Suppressor macrophage treated with lipopolysaccharide for 4 hours (primary cell): ENCODE results near the gene GPC6.

Experiments used
- DNase-seq: peaks from one replicate; pipeline ENCODE4 v3.0.0-alpha.2; 2020

The GPC6 gene

DNA sequence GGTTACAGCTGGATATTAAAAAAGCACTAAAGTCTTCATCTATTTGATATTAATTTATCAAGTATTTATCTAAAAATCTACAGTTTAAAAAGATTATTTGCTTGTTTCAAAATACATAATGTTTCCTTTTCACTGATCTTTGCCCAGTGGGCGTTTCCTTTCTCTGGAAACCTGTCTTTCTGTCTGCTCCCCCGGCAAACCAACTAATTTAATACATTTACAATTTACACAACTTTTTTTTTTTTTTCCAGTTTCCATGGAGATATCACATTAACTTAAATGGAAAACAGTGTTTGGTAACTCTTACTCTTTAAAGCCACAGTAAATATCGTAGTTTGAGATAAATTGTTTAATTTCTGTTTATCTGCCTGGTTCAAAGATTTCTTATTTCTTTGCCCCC is 5.3 kb downstream of the GPC6 start:
- DNase-seq = no peak

DNA sequence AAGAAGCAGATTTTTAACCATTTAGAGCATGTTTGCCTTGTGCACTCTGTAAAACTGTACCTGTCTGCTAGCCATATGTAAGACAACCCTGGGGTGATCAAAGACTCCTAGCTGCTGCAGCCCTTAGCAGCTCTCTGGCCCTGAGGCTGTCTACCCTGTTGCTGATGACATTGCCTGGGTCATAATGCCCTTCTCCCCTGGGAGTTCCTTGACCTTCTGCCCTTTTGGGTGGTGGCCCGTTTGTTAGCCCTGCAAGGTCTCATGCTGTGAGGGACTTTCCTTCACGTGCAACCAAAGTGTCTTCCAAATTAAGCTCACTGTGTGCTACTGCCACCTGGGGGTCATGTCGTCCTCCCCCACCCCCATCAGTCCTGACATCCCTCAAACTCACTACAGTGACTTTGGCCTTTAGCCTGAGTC is 7.4 kb downstream of the GPC6 start:
- DNase-seq = no peak

DNA sequence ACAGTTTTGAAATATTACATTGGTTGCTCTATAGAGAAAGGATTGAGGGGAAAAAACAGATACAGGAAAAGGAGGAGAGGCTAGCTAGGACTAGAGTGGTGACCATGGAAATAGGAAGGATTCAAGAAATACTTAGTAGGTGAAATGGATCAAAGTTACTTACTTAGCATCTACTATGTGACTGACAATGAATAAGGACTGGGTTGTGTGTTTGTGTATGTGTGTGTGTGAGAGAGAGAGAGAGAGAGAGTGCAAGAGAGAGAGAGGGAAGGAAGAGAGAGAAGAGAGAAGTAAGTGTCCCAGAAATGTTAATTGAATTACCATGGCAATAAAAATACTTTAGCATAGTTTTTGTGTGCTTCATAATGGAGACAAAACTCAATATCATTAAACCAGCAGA is 7.9 kb downstream of the GPC6 start:
- DNase-seq = no peak

DNA sequence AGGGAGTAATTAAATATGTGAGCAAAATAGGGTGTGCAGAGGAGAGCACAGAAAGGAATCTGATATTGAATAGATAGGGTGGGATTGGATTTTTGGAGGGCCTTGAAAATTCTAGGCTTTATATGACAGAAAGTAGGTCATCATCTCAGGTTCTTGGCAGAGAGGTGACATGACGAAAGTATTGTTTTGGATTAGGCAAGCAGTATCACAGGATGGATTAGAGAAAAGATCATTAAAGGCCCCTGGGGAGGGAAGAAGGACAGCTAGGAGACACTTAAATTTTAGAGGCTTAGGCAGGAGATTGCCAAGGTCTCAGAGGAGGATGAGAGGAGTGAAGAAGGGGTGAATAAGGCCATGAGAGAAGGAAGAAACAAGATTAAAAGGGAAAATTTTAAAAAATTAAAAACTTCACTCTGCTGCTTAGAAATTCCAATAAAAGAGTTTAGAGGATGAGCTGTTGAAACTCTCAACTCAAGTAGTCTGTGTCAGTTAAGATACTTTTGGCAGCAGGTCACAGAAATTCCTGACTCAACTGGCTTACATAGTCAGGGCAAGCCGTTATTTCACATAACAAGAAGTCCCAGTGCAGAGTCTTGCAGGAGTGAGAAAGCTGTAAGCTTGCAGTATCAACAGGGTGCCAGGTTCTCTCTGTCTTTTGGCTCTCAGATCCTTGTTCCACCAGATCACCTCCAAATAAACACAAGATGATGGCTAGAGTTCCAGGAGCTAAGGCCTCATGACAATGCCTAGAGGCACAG is 8.8 kb downstream of the GPC6 start:
- no peak for DNase-seq

DNA sequence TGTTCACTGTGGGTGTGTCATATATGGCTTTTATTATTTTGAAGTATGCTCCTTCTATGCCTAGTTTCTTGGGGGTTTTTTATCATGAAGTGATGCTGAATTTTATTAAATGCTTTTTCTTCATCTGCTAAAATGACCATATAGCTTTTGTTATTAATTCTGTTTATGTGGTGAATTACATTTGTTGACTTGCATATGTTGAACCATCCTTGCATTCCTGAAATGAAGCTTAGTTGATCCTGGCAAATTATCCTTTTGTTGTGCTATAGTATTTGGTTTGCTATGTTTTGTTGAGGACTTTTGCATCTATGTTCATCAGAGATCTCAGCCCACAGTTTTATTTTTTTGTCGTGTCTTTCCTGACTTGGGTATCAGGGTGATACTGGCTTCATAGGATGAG is 12.1 kb downstream of the GPC6 start:
- DNase-seq = no peak

DNA sequence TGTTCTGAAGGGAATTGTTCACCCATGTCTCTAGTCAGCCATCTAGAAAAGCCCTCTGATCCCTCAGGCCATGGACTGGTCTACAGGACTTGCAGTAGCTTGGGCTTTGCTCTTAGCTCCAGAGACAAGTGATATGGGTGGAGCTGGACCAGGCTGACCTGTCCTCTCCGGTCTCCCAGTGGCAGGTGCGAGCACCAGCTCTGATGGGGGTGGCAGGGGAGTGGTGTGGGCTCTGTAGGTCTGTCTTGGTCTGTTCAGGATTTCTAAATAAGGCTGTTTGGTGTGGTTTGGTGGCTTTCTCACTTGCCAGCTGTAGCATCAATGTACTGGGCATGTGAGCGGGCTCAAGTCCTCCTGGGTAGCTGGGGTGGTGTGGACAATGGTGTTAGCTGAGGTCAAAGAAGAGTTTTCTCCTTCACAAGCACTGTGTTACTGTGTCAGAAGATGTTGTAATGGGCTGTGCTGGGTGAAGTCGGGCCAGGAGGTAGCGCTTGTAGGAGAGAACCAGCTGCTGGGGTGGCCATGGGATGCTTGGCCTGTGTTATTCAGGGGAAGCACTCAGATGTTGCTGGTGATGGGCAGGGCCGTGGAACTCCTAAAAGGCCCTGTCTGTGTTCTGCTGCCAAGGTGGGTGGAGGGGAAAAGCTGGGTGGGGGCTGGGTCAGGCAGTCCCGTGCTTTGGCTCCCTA is 16.9 kb downstream of the GPC6 start:
- no peak for DNase-seq

DNA sequence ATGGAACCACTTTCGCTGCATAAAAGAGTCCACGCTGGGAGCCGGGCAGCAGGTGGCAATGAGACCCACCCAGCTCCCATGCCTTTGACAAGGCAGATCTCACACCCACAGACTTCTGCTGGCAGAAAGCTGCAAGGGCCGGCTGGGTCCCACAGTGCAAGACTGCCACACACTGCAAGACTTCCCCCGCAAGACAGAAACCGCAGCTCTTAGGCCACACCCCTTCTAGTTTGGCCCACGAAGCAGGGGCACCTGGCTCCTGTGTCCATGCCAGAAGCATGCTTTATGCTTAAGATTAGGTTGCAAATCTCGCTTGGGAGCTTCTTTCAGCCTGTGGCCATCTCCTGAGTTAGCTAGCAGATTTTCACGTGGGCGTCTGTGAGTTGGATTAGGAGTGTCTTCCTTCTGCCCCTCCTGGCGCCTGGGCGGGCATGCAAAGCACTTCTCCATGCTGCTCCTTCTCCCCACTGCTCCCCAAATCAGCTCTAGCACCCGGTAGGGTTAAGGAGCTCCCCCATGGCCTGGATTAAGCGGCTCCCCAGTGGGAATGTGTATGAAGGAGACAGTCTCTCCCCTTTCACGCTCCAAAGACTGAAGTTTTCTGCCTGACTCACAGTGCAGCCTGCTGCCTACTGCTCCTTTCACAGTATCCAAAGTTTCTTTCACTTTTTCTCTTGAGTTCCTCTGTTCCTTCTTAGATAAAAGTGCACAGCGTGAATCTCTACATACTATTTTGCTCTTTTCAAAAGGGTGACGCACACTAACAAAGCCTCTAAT is 17.7 kb downstream of the GPC6 start:
- DNase-seq = no peak

DNA sequence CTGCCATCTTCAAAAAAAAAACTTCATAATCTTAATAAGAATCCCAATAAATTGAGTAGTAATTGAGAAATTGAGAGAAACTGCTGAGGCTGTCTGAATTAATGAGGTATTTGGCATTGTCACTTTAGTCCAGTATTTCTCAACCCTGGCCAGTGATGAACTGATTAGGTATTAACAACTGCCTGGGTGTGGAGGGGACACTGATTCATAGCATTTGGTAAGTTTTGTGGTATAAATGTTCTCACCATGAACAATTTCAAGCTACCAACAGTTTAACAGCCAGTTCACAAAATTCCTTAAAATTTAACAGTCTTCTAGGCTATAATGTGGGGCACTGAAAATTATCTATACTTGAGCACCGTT is 18.3 kb downstream of the GPC6 start:
- no peak for DNase-seq

DNA sequence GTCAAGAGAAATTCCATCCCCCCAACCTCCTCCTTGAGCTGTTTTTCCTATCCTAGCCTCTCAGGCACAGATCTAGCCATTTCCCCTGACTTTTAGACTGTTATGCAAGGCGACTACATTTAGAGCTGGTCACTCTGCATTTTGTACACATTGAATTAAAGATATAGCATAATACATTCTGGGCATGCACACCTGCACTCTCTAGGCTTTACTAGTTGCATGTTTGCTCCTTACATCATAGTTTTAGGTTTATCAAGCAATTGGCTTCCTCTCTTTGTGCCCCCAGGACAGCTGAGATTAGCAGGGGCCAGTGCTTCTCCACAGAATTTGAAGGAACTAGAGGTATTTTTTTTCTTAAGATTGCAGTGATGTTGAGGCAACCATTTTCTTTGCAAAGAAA is 19.5 kb downstream of the GPC6 start:
- DNase-seq = no peak

DNA sequence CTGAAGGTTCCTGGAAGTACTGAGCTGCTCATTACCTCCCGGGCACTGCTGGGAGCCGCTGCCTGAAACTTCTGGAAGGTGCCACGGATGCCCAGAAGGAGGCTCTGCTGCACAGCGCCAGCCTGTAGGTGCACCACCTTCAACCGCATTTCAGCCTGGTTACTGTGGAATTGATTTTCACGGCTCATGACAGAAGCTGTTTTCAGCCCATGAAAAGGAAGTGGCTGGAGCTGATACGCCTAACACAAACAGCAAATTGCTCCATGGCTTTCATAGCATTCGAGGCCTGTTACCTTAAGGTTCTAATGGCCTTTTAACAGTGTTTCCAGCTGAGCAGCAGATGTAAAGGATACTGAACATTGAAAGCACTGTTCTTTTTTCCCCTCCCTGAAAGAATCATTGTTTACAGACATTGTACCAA is 22.0 kb downstream of the GPC6 start:
- no peak for DNase-seq

DNA sequence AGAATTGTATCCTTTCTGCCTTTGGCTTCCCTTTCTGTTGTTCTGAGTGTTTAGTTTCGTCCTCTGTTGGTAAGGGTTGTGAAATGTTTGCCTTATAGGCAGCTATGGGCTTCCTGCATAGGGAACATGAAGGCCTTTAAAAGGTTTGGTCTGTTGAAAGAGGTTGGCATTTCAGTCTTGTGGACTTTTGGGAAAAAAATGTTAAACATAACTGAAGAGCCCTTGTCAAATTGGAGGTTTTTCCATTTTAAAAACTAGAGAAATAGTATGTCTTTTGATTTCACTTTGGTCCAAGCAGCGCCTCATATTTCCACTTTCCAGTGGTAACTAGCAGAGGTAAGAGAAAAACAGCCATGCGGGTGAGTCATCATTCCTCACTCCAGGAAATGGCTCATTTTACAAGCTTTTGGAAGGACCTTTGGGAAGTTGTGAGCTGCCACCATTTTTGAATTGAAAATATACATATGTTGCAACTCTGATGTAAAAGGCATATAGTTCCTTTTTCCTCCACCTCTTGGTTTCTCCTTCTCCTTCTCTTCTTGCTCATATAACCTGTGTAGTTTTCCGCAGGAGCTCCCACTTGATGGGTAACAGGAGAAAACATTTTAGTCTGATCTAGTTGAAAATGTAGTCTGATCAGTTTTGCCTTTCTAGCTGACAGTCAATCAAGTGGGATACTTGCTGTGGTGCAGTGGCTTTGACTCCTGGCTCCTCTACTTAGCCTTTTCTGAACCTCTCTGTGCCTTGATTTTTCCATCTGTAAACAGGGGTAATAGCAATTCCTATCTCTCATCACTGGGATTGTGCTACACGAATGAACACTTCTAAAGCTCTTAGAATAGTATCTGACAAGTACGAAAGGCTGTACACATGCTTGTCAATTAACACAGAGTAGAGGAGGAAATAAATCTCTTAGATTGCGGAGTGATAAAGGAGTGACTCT is 23.0 kb downstream of the GPC6 start:
- DNase-seq = no peak

DNA sequence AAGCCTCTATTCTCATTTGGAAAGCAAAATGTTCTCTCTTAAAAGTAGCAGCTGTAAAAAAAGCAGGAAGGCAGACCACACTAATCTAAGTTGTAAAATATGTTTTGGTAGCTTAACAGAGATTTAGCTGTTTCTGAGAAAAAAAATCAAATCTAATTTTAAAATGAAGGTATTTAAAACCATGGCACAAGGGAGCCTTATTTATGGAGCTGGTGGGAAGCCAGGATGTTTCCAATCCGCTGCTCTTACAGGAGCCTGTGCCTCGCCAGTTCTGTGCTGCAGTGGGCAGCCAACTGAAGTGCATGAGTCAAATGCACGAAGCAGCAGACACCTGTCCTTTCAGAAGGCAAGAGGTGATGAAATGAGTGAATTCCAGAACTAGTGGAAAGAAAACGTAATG is 28.2 kb downstream of the GPC6 start:
- no peak for DNase-seq

DNA sequence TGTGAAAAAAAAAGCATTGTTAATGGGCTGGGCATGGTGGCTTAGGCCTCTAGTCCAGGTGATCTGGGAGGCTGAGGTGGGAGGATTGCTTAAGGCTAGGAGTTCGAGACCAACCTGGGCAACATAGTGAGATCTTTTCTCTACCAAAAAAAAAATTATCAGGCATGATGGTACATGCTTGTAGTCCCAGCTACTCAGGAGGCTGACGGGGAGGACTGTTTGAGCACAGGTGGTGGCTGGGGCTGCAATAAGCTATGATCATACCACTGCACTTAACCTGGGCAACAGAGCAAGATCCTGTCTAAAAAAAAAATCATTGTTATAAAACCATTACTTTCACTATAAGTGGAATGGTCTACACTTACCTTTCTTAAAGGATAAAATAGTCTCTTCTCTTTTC is 30.4 kb downstream of the GPC6 start:
- DNase-seq = no peak

DNA sequence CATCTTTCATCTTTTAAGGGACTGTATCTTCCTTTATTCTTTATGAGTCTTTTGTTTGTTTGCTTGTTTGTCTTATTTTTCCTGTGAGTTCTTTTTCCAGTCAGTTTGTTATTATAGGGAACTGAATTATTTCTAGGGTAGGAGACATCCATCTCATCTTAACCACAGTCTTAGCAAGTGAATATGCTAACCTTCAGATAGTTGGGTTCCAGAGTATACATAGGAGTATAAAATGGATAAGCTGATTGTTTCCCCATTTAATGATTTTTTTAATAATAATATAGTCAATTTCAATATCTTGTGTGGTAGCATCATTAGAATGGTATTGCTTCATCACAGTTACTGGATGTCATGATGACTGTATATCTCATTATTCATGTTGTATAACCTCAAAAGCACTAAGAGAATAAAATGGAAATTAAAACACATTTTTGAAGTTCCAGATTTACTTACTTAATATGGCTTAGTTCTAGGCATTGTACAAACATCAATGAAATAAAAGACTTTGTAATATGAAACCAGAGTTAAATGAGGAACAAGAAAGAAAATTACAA is 33.0 kb downstream of the GPC6 start:
- no peak for DNase-seq

DNA sequence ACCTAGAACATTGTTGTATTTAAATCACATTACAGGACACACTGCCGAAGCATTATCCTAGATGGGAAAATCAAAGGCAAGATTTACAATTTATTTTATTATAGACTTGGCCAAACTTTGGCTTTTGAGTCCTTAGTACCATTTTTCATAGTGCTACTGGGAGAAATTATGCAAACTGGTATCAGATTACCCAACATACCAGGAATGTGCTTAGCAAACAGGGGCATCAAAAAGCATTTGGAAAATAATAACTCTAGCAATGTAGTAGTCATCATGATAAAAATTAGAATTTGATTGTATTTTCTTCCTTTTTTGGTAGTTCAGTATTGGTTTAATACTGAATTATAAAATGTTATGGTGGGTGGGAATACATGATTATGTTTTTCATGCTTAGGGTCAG is 34.0 kb downstream of the GPC6 start:
- DNase-seq = no peak

DNA sequence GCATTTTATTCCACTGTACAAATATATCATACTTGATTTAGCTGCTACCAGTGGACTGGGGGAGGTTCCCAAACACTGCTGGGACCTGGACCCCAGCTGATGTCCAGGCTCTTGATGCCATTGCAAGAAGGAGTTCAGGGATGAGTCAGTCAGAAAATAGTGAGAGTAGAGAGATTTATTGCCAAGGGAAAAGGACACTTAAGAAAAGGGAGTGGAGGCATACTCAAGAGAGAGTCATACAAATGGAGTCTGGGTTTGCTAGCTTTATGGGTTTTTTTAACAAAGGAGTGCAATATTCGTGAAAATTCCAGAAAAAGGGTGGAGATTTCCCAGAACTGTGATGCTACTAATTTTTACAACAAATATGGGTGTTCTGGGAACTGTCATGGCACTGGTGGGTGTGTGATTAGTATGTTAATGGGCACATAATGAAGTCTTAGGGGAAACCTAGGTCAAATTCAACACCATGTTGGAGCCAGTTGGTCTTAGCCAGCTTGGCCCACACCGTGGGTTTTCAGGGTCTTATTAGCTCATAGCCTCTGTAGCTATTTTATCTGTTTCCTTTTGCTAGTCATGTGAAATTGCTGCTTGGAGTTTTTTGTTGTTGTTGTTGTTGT is 36.2 kb downstream of the GPC6 start:
- DNase-seq = no peak

DNA sequence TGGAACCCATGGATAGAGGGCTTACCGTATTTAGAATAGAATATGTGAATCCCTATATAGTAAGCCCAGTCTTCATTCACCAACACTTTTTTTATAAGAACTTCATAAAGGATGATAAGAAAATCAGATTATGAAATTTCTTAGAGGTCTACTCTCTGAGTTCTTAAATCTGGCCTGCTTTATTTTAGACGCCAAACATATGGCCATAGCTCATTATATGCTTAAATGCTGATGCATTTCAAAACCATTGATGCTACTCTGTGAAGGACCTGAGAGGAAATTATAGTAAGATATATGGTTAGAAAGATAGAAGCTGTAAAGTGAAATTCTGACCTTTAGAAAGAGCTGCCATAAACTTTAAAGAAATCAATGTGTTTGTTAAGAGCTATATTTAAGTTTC is 38.3 kb downstream of the GPC6 start:
- no peak for DNase-seq

DNA sequence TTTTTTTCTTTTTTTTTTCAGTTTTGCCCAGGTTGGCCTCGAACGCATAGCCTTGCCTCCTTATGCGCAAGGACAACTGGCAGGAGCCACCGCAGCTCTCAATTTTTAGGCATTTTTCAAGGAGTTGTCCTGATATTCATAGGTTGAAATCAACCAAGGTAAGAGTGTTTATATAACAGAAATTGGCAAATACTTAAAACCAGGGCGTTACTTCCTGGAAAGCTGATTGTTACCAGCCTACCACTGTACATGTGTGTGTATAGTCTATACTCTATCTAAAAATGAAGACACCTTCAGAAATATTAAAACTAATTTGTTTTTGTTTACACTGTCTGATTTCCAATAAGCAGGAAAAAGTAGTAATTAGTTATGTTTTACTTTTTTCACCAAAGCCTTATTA is 39.2 kb downstream of the GPC6 start:
- no peak for DNase-seq

DNA sequence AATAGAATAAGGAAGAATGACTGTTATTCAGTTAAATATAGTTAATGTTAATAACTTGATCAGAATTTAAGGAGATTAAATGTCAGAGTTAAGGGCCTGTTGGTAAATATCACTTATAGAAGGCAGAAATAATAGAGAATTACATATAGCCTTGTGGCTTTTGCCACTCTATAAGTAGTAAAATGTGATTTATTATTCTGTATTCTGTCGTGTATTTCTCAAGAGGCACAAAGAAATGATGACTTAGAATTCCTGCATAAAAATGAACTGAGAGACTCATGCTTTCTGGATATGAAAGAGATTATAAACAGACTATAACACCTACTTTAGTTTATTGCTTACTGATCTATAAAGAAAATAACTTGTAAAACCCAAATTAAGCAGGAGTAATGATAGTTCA is 40.1 kb downstream of the GPC6 start:
- no peak for DNase-seq

DNA sequence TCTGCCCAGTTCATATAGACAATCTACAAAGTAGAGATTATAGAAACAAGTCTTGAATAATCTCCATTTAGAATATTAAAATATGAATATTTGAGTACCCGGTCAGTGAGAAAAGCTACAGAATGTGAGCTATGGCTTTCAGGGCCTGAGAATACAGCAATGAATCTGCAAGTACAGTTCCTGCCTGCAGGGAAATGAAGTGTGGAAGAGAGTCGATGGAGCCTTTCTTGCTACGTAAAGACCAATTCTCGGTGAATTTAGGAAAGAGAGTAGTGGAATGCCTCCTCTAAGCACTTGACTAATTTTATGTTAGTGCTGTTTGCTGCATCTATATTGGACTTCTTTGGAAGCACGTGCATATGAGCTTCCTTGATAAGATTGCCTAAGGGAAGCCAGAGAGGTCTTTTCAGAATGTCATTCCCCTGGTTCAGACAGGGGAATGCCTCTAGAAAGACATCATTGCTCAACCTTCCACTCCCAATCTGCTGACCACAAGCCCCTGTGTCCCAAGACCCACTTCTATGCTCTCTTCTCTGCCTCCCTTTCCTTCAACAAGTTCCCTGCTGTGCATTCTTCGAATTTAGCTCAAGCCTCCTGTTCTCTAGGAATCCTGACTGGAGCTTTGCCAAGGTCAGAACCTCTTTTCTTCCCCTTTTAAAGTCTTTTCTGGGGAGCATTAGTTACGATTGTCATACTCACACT is 41.9 kb downstream of the GPC6 start:
- DNase-seq = no peak
